Gastroesophageal sphincter (tissue), 3 donors: Measurements from ENCODE around the gene CLOCK.

Source experiments
- POLR2A ChIP-seq, 2 donors: fragments of 450-650 bp; IDR thresholded peaks; one replicate each; pipeline ENCODE4 v1.6.1; 2017; ENCODE audit warnings: antibody characterized with exemption in 2 of 2, mild to moderate bottlenecking in 2 of 2, moderate library complexity in 1 of 2
- TF ChIP-seq, protein P1 (sequence below), 4 experiments: fragments of 200-600 bp in 2 of 4; fragments of 450-650 bp in 2 of 4; sonication (generic) in 1 of 4; IDR thresholded peaks; one replicate each; pipeline ENCODE4 v1.5.1; 2017 to 2019; ENCODE audit warnings: antibody characterized with exemption in 4 of 4, mild to moderate bottlenecking in 2 of 4, moderate library complexity in 2 of 4

GRCh38 chr4:55468724-55469123 lies 78.0 kb downstream of the CLOCK start:
- TF ChIP-seq, protein P1, sequence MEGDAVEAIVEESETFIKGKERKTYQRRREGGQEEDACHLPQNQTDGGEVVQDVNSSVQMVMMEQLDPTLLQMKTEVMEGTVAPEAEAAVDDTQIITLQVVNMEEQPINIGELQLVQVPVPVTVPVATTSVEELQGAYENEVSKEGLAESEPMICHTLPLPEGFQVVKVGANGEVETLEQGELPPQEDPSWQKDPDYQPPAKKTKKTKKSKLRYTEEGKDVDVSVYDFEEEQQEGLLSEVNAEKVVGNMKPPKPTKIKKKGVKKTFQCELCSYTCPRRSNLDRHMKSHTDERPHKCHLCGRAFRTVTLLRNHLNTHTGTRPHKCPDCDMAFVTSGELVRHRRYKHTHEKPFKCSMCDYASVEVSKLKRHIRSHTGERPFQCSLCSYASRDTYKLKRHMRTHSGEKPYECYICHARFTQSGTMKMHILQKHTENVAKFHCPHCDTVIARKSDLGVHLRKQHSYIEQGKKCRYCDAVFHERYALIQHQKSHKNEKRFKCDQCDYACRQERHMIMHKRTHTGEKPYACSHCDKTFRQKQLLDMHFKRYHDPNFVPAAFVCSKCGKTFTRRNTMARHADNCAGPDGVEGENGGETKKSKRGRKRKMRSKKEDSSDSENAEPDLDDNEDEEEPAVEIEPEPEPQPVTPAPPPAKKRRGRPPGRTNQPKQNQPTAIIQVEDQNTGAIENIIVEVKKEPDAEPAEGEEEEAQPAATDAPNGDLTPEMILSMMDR (IDR thresholded peaks at IDR 0.05) = no peak
- TF ChIP-seq POLR2A (IDR thresholded peaks at IDR 0.05) = no peak
